SH-SY5Y (cell line): ENCODE measurements around the gene CFAP77.

Experiments used
- GATA2 ChIP-seq: IDR thresholded peaks from 2 replicates; pipeline ENCODE4 v1.6.1; 2011; ENCODE audit warnings: mild to moderate bottlenecking, low read depth, low read length
- GATA3 ChIP-seq: IDR thresholded peaks from 2 replicates; pipeline ENCODE4 v1.6.1; 2011; ENCODE audit warnings: low read depth, mild to moderate bottlenecking, low read length, moderate library complexity

The CFAP77 gene

DNA sequence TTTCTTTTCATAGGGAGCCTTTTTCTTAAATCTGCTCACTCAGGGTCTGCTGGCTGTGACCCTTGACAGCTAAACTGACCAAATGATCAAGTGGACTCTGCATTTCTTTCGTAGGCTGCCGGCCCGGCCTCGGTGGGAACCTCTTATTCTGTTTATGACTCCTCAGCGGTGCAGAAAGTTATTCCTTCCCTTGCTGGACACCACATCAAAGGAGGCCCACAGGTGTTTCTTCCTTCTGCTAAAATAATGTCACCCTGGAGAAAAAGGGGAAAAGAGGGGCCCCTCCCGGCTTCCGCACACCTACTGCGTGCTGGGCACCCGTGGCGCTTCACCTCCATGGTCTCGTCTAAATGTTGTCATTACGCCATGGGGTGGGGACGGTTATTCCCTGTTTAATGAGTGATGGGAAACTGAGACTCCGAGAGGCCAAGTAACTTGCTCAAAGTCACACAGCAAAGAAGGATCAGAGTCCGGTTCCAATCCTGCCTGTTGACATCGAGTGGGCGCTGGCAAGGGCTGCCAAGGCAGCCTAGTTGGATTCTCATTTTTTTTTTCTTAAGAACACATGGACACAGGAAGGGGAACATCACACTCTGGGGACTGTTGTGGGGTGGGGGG lies 72.3 kb downstream of the CFAP77 start:
- TF ChIP-seq GATA3, result no peak
- TF ChIP-seq GATA2, result no peak

DNA sequence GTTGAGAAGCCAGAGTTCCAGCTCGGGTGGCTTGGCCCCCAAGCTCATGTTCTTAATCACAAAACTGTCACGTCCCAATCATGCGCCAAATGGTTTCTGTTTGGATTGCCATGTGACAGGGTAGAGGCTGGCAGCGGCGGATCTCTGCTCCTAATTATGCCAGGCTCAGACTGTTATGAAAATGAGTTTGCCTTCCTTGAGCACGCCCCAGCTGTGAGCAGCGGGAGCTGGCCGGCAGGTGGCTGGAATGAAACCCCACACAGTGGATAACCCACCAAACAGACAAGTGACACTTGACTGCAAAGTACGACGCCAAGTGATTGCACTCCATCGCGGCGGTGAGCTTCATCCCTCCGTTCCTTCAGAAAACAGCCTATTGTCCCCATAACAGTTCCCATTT lies 75.4 kb downstream of the CFAP77 start:
- TF ChIP-seq GATA2 (no peak), GATA3 (no peak)

DNA sequence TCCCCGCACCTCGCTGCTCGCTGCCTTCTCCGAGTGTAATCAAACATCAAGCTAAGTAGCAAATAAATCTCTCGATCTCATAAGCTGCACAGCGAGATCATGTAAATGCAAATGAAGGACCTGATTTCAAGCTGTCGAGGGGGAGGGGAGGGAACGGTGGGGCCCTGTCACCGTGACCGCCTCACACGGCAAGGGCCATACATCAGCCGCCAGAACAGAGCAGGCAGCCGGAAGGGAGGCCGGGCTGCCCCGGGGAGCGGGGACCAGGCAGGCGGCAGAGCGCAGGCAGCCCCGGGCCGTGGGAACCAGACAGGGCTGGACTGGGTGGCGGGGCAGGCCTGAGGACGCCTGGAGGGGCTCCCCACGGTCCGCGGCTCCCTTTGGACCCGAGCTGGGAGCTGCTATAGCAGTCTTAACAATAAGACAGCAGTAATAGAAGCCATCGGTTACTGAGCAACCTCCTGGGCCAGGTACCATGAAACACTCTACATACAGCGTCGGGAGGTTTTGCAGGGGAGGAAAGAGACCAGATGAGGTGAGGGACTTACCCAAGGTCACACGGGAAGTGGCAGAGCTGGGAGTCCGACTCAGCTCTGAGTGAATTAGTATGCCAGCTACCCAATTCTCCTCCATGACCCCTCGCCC lies 76.8 kb downstream of the CFAP77 start:
- TF ChIP-seq GATA3, result no peak
- no peak for TF ChIP-seq GATA2

DNA sequence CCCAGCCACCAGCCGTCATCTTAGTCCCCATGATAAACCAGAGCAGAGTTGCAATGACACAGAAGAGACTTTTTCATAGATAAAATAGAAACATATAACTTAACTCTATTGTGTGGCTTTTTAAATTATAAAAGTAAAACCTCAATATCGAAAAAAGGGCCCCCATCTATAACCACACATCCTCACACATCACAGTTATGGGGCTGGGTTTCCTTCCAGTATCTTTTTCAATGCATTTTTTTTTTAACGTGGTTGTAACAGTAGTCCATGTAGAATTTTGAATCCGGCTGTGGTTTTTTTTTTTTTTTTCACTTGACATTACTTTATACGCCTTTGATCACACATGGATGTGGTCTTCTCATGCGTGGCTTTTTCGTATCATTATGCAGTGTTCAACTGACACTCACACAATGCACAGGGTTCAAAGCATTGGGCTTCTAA lies 77.4 kb downstream of the CFAP77 start:
- TF ChIP-seq GATA2, result no peak
- TF ChIP-seq GATA3, result no peak

DNA sequence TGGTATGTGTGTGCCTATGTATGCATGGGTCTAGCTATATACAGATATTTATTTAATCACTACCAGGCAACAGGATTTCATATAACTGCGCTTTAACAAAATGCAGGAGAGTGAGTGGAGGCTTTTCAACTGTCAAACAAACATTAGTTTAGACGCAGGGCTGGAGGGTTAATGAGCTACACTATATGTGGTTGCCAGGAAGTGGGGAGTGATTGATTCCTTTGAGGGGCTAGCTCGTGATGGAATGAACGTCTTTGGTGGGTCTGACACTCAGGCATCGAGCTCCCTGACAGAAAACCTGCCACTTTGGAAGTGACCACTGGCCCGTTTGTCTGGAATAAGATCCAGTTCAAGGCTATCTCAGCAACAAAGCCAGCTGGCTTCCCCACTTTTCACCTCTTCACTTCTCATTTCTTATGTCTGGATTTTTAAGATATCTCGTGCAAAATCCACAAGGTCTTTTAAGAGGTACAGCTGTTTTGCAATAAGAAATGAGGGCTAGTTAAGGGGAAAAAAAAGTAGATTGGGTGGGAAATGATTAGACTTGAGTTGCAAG lies 78.0 kb downstream of the CFAP77 start:
- TF ChIP-seq GATA3, result no peak
- no peak for TF ChIP-seq GATA2

DNA sequence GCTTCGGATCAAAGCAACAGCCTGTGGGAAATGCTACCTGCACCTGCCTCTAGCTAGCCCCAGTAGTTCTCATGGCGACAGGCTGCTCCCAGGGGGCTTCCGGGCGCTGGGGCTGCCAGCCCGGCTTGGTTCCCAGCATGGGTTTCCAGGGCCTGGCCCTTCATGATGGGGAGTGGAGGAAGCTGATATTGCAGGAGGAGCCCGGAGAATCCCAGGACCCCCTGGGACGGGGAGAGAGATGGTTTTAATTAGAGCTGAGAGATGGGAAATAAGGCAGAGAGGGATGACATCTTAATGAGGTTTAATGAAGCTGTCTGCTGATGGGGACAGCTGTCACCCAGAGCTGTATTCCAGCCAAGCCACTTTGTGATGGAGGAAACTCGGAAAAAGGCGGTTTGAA lies 78.6 kb downstream of the CFAP77 start:
- TF ChIP-seq GATA3 (no peak), GATA2 (no peak)

DNA sequence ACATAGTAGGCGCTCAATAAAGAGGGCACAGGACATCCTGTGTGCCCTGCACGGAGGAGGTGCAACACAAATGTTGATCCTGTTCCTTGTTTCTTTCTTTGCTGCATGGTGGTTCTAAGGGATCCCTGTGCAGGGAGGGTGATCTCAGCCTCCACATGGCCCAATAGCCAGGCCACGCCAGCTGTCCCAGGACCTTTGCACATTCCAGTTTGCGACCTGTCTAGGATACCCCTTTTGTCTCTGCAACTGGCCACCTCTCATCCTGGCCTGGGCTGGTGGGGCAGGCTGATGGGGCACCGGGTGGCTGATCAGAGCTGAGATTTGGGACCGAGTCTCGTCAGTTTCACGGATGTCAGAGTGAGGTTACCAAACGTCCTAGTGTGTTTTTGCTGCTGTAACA lies 79.5 kb downstream of the CFAP77 start:
- TF ChIP-seq GATA3, result no peak
- no peak for TF ChIP-seq GATA2

DNA sequence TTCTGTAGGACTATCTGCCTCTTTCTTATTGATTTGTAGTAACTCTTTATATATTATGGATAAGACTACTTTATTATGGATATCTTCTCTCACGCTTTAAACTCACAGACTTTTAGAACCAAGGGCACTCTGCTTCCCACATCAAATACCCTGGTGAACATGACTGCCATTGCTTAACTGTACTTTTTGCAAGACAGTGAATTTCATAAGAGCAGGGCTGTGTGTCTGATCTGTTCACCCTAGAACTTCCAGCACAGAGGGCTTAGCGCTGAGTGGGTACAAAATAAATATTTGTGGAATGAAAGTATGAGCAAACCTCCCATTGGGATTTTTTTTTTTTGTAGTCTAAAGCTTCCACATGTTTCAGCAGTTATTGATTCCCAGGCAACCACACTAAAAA lies 84.8 kb downstream of the CFAP77 start:
- no peak for TF ChIP-seq GATA2
- TF ChIP-seq GATA3, result no peak

DNA sequence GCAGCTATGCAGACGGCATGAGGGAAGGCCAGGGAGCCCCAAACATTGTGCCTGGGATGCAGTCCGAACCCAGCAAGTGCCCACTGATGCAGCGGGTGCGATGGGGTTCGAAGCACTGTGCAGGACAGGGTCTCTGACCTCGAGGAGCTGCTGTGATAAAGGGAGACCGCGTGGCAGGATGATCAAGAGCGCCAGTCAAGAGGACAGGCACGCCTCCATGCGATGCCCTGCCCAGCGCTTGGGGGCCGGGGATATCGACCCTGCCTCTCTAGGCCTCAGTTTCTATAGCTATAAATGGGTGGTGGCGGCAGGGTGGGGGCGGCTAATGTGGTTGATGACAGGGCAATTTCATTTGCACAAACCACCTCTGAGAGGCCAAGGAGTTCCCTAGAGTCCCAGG lies 87.7 kb downstream of the CFAP77 start:
- TF ChIP-seq GATA2 (no peak), GATA3 (no peak)

DNA sequence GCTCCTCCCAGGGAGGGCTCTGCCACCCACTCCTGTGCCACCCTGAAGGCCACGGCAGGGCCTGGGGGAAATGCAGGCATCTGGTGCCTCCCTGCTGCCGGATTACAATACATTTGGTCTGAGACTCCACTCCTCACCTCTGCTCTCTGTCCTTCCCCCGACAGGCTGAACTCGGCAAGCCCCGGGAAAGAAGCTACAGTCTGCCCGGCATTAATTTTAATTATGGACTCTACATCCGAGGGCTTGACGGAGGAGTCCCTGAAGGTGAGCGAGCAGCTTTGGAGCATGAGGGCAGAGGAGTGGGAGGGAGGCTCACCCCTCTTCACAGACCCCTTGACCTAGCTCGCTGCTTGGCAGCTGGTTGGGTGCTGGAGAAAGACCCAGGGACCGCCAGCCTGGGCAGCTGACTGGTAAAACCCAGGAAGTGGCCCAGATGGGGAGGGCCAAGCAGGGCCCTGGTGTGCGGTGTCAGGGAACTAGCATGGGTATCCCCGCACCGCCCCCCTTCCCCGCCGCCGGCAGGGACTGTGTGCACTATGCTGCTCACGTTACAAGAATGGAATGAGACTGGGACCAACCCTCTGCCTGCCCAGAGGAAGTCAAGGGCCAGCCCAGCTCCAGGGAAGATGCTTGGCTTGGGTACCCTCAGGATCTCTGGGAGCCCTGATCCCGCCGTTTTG lies 88.7 kb downstream of the CFAP77 start:
- no peak for TF ChIP-seq GATA2

DNA sequence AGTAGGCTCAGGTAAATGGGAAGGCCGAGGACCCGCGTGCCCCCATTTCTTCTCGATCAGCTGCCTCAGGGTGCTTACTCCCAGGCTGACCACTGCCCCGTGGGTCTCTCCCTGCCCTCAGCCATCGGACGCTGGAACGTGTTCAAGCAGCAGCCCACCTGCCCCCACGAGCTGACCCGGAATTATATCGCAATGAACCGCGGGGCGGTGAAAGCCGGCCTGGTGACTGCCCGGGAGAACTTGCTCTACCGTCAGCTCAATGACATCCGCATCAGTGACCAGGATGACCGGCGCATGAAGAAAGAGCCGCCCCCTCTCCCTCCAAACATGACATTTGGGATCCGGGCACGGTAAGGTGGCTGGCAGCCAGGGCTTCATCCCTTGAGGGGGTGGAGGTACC lies 89.2 kb downstream of the CFAP77 start:
- no peak for TF ChIP-seq GATA3
- no peak for TF ChIP-seq GATA2

DNA sequence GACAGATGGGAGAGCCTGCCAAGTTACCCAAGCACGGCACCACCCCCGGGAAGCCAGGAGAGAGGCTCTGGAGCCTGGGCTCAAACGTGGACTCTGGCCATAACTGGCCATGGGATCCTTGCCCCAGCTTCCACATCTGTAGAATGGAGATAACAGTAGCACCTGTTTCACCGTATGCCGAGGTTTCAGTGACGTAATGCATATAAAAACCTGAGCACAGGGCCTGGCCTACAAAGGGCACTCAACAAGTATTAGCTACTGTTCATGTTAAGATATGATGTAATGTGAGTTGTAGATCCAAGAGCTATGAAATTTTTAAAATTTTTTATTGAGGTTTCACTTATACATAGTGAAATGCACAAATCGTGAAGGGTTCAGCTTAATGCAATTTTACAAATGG lies 90.2 kb downstream of the CFAP77 start:
- no peak for TF ChIP-seq GATA3
- TF ChIP-seq GATA2, result no peak

DNA sequence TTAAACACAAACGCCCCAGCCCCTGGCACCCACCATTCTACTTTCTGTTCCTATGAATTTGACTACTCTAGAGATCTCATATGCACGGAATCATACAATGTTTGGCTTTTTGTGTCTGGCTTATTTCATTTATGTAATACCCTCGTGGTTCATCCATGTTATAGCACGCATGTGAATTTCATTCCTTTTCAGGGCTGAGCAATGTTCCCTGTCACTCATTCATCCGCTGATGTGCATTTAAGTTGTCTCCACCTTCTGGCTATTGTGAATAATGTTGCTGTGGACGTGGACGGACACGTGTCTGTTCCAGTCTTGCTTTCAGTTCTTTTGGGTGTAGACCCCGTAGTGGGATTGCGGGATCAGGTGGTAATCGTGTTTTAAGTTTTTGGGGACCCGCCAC lies 92.5 kb downstream of the CFAP77 start:
- TF ChIP-seq GATA2, result no peak

DNA sequence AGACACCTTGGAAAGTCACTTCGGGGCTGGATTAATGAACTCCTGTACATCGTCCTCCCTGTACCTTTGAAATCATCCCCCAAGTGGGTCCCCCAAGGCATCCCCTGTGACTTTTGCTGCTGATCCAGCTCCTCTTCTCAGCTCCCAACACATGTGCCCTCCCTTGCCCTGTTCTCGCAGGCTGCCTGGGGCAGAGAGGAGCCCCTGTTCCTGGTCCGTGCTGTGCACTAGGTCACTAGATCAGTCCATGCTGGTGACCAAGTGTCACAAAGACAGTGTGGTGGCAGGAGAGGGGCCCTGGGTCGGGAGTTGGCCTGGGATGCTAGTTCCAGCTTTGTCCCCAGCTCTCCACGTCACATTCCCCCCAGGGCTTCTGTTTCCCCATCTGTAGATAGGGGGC lies 93.1 kb downstream of the CFAP77 start:
- TF ChIP-seq GATA2 (no peak), GATA3 (no peak)

DNA sequence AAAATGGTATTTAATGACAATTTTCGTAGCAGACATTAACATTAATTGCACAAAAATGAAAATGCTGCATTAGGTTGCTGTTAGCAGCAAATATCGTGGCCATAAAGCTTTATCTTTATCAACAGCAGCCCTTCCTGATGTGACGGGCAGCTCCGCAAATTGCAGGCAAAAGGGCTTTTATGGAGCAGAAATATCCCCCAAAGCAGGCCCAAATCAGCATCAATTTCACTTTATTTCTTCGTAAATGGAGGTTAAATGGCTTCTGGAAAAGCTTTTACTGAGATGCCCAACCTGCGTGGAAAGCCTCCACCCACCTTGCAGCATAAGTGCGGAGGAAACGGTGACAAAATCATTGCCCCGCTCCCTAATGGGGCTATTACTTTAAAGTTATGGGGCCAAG lies 94.5 kb downstream of the CFAP77 start:
- TF ChIP-seq GATA3, result 0 out of 2 replicates have a peak, but pooled peaks have one; percentile 21
- TF ChIP-seq GATA2, result peak; percentile 87
